Neural progenitor cell (in vitro differentiated cells): ENCODE results near the gene PTCHD1.

ENCODE experiments used
- EZH2 ChIP-seq: fragments of 200-600 bp; sonication (generic); IDR thresholded peaks from 2 replicates; pipeline ENCODE4 v1.6.1; 2017; ENCODE audit warnings: antibody characterized with exemption, mild to moderate bottlenecking, moderate library complexity
- EZH2phosphoT487 ChIP-seq: fragments of 200-600 bp; sonication (generic); IDR thresholded peaks from 2 replicates; pipeline ENCODE4 v1.6.1; 2017; ENCODE audit warnings: antibody characterized with exemption
- TF ChIP-seq, protein P1 (sequence below): fragments of 200-600 bp; sonication (generic); IDR thresholded peaks from 2 replicates; pipeline ENCODE4 v1.5.1; 2017; ENCODE audit warnings: antibody characterized with exemption, mild to moderate bottlenecking

- TF ChIP-seq, protein P1, sequence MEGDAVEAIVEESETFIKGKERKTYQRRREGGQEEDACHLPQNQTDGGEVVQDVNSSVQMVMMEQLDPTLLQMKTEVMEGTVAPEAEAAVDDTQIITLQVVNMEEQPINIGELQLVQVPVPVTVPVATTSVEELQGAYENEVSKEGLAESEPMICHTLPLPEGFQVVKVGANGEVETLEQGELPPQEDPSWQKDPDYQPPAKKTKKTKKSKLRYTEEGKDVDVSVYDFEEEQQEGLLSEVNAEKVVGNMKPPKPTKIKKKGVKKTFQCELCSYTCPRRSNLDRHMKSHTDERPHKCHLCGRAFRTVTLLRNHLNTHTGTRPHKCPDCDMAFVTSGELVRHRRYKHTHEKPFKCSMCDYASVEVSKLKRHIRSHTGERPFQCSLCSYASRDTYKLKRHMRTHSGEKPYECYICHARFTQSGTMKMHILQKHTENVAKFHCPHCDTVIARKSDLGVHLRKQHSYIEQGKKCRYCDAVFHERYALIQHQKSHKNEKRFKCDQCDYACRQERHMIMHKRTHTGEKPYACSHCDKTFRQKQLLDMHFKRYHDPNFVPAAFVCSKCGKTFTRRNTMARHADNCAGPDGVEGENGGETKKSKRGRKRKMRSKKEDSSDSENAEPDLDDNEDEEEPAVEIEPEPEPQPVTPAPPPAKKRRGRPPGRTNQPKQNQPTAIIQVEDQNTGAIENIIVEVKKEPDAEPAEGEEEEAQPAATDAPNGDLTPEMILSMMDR = peak; percentile 79
- TF ChIP-seq EZH2phosphoT487 = no peak
- TF ChIP-seq EZH2 = no peak
Measured at GRCh38 chrX:23317799-23318724, 16.6 kb upstream of the PTCHD1 start.
